Measurements from ENCODE around the gene SOX9.
"Not testable (repeated sequence)": the region's sequence is repeated elsewhere in the genome, so short reads cannot be mapped to it uniquely, and the experiment has no call there.

The SOX9 gene

DNA sequence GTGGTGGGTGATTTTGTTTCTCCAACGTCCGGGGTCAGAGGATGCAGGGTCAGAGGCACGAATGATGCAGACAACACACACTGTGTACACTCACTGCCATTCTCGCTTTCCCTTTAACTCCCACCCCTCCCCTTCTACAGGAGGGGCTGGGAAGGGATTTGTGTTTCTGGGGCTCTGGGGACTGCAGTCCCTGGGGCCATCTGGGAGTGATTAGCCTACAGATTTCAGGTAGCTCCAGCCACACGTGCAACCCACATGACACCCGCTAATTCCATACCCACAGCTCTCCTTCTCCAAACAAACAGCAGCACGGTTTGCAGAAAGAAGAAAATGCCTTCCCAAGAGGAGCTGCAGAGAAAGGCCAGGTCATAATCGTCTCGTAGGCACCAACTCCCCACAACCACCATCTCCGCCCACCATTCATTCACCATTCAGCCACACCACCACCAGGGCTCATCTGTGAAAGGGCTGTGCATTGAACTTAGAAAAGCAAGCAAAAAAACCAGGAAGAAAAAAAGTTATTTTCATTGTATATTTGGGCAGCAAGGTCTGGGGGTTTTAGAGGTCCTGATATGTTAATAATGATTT lies 9.4 kb upstream of the SOX9 start:
- Histone ChIP-seq H3K4me3 (ENCODE audit: low read length, poor library complexity, severe bottlenecking) (no peak overlapping the region), H3K4me2 (ENCODE audit: low read depth, low read length, poor library complexity, severe bottlenecking) (no peak overlapping the region), H3K9me3 (ENCODE audit: insufficient read depth, low read depth, low read length) (peaks cover under 1% of the 10 kb centered on the region; the same call in 1 of the 2 replicates), H3F3A (ENCODE audit: low read depth) (no peaks in the 10 kb centered on the region), H3K79me2 (ENCODE audit: insufficient read depth, low read length) (no peaks in the 10 kb centered on the region), H3K4me1 (ENCODE audit: insufficient read depth, low read length, poor library complexity, severe bottlenecking) (no peaks in the 10 kb centered on the region), H3K36me3 (ENCODE audit: insufficient read depth, low read length) (no peaks in the 10 kb centered on the region), H3K9me2 (replicated peaks; ENCODE audit: low read depth, low read length) (no peaks in the 10 kb centered on the region), H2AFZ (ENCODE audit: low read length) (no peak overlapping the region), H4K20me1 (ENCODE audit: insufficient read depth, low read length, poor library complexity, severe bottlenecking) (no peaks in the 10 kb centered on the region), H3K9ac (ENCODE audit: low read depth, low read length, poor library complexity, severe bottlenecking) (no peak overlapping the region), H3K27me3 (ENCODE audit: insufficient read depth, low read length, poor library complexity, severe bottlenecking) (no peaks in the 10 kb centered on the region)
- TF ChIP-seq, protein P1, sequence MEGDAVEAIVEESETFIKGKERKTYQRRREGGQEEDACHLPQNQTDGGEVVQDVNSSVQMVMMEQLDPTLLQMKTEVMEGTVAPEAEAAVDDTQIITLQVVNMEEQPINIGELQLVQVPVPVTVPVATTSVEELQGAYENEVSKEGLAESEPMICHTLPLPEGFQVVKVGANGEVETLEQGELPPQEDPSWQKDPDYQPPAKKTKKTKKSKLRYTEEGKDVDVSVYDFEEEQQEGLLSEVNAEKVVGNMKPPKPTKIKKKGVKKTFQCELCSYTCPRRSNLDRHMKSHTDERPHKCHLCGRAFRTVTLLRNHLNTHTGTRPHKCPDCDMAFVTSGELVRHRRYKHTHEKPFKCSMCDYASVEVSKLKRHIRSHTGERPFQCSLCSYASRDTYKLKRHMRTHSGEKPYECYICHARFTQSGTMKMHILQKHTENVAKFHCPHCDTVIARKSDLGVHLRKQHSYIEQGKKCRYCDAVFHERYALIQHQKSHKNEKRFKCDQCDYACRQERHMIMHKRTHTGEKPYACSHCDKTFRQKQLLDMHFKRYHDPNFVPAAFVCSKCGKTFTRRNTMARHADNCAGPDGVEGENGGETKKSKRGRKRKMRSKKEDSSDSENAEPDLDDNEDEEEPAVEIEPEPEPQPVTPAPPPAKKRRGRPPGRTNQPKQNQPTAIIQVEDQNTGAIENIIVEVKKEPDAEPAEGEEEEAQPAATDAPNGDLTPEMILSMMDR (conservative IDR thresholded peaks at IDR 0.05; ENCODE audit: low read length) = no peak
- TF ChIP-seq EZH2phosphoT487 (IDR thresholded peaks at IDR 0.05; ENCODE audit: borderline replicate concordance) = no peak

DNA sequence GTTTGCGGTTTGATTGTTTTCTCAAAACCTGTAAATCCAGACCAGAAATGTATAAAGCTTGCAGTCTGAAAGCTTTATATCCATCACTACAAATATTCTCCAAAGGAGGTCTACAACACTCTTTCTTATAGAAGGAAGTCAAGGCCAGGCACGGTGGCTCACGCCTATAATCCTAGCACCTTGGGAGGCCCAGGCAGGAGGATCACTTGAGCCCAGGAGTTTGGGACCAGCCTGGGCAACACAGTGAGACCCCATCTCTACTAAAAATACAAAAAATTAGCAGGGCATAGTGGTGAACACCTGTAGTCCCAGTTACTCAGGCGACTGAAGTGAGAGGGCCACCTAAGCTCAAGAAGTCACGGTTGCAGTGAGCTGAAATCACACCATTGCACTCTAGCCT lies 8.9 kb upstream of the SOX9 start:
- not testable (repeated sequence) for H3K36me3 ChIP-seq (ENCODE audit: insufficient read depth, low read length); H2AFZ ChIP-seq (ENCODE audit: low read length); H3K9me3 ChIP-seq (ENCODE audit: insufficient read depth, low read depth, low read length); H4K20me1 ChIP-seq (ENCODE audit: insufficient read depth, low read length, poor library complexity, severe bottlenecking); H3F3A ChIP-seq (ENCODE audit: low read depth); H3K9me2 ChIP-seq (replicated peaks; ENCODE audit: low read depth, low read length); H3K9ac ChIP-seq (ENCODE audit: low read depth, low read length, poor library complexity, severe bottlenecking); H3K4me2 ChIP-seq (ENCODE audit: low read depth, low read length, poor library complexity, severe bottlenecking); H3K4me1 ChIP-seq (ENCODE audit: insufficient read depth, low read length, poor library complexity, severe bottlenecking); H3K4me3 ChIP-seq (ENCODE audit: low read length, poor library complexity, severe bottlenecking); H3K79me2 ChIP-seq (ENCODE audit: insufficient read depth, low read length); H3K27me3 ChIP-seq (ENCODE audit: insufficient read depth, low read length, poor library complexity, severe bottlenecking)

DNA sequence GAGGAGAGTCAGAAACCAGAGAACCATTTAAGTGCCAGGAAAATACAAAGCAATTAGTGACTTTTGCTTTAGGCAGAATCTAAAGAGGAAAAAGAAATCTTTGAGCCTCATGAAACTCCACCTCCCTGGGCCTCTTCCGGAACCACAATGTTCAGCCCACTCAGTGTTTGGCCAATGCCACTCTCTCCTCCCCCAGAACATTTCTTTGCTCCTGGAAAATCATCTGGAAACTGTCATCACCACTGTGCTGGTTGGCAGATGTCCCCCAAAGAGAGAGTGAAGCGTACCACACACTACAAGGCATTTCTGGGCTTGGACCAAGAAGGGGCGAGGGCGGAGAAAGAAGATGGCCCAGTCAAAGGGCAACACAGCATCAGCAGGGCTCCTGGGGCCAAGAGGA lies 7.1 kb upstream of the SOX9 start:
- TF ChIP-seq, protein P1 (conservative IDR thresholded peaks at IDR 0.05; ENCODE audit: low read length) = no peak
- TF ChIP-seq EZH2phosphoT487 (IDR thresholded peaks at IDR 0.05; ENCODE audit: borderline replicate concordance) = no peak
- Histone ChIP-seq H3K9me3 (ENCODE audit: insufficient read depth, low read depth, low read length) (no peaks in the 10 kb centered on the region; the same call in 1 of the 2 replicates), H3K4me2 (ENCODE audit: low read depth, low read length, poor library complexity, severe bottlenecking) (no peak overlapping the region), H3K79me2 (ENCODE audit: insufficient read depth, low read length) (no peaks in the 10 kb centered on the region), H3F3A (ENCODE audit: low read depth) (no peaks in the 10 kb centered on the region), H3K9me2 (replicated peaks; ENCODE audit: low read depth, low read length) (no peaks in the 10 kb centered on the region), H3K4me3 (ENCODE audit: low read length, poor library complexity, severe bottlenecking) (no peak overlapping the region), H3K9ac (ENCODE audit: low read depth, low read length, poor library complexity, severe bottlenecking) (no peak overlapping the region), H3K36me3 (ENCODE audit: insufficient read depth, low read length) (no peaks in the 10 kb centered on the region), H4K20me1 (ENCODE audit: insufficient read depth, low read length, poor library complexity, severe bottlenecking) (no peaks in the 10 kb centered on the region), H2AFZ (ENCODE audit: low read length) (no peak overlapping the region), H3K27me3 (ENCODE audit: insufficient read depth, low read length, poor library complexity, severe bottlenecking) (no peaks in the 10 kb centered on the region), H3K4me1 (ENCODE audit: insufficient read depth, low read length, poor library complexity, severe bottlenecking) (no peaks in the 10 kb centered on the region)

All from Loucy (cell line).